SK-N-MC (cell line): ENCODE results near the gene CD2BP2.

Experiments used
- EZH2 ChIP-seq: fragments of 200-600 bp; sonication (generic); IDR thresholded peaks from one replicate; pipeline ENCODE4 v1.6.1; 2017; ENCODE audit warnings: antibody characterized with exemption
- POLR2AphosphoS5 ChIP-seq: IDR thresholded peaks from 2 replicates; pipeline ENCODE4 v1.6.1; 2012; ENCODE audit warnings: mild to moderate bottlenecking, low read depth, low read length, borderline replicate concordance

GRCh38 chr16:30372725-30373124, 17.6 kb upstream of the CD2BP2 start:
- TF ChIP-seq POLR2AphosphoS5, result no peak
- no peak for TF ChIP-seq EZH2
